GM23338 (cell line): ENCODE results near the gene RADIL. TPM values are rescaled to one million over a fixed set of nuclear protein-coding genes. Genes with fewer than 3 reads are reported as not detected.

ENCODE experiments used
- ATAC-seq: fragments of 200-7000 bp; cut with Tn5 transposase; 3 replicates; pipeline ENCODE4 v1.9.1; 2020
- DNase-seq: peaks from one replicate; pipeline ENCODE4 v3.0.0-alpha.2; 2015; ENCODE audit warnings: low spot score
- H2AFZ ChIP-seq: fragments of 200-600 bp; sonication (generic); 2 replicates; pipeline ENCODE4 v1.8.0; 2016; ENCODE audit warnings: antibody characterized with exemption, mild to moderate bottlenecking, moderate library complexity
- H3F3A ChIP-seq: fragments of 200-600 bp; sonication (generic); replicated peaks from 2 replicates; pipeline ENCODE4 v1.8.0; 2017; ENCODE audit warnings: antibody characterized with exemption, mixed run types, low read depth
- H3K27ac ChIP-seq: fragments of 200-600 bp; sonication (generic); 2 replicates; pipeline ENCODE4 v1.6.1; 2016; ENCODE audit warnings: low read depth
- H3K27me3 ChIP-seq: fragments of 200-600 bp; sonication (generic); 2 replicates; pipeline ENCODE4 v1.8.0; 2016; ENCODE audit warnings: mild to moderate bottlenecking, mixed run types, moderate library complexity; ENCODE audit not compliant: insufficient read depth
- H3K36me3 ChIP-seq: fragments of 200-600 bp; sonication (generic); 2 replicates; pipeline ENCODE4 v1.8.0; 2016; ENCODE audit warnings: mild to moderate bottlenecking; ENCODE audit not compliant: insufficient read depth
- H3K4me1 ChIP-seq: fragments of 200-600 bp; sonication (generic); 2 replicates; pipeline ENCODE4 v1.8.0; 2016; ENCODE audit warnings: mild to moderate bottlenecking, moderate library complexity; ENCODE audit not compliant: insufficient read depth
- H3K4me2 ChIP-seq: fragments of 200-600 bp; sonication (generic); 2 replicates; pipeline ENCODE4 v1.7.1; 2017; ENCODE audit warnings: mixed run types
- H3K4me3 ChIP-seq: fragments of 200-600 bp; sonication (generic); 2 replicates; pipeline ENCODE4 v1.6.1; 2016; ENCODE audit warnings: mixed run types
- H3K79me2 ChIP-seq: fragments of 200-600 bp; sonication (generic); replicated peaks from 2 replicates; pipeline ENCODE4 v1.8.0; 2017; ENCODE audit warnings: mild to moderate bottlenecking; ENCODE audit not compliant: insufficient read depth
- H3K9me2 ChIP-seq: fragments of 200-600 bp; sonication (generic); 2 replicates; pipeline ENCODE4 v1.8.0; 2017; ENCODE audit not compliant: insufficient read depth
- H4K20me1 ChIP-seq: fragments of 200-600 bp; sonication (generic); replicated peaks from 2 replicates; pipeline ENCODE4 v1.8.0; 2017; ENCODE audit warnings: mild to moderate bottlenecking; ENCODE audit not compliant: insufficient read depth
- H3K27ac Mint-ChIP-seq: 2 replicates; pipeline ENCODE4 v1.8.0; 2020; ENCODE audit warnings: inconsistent platforms, mild to moderate bottlenecking, moderate library complexity, mixed read lengths
- H3K27me3 Mint-ChIP-seq: 3 replicates; pipeline ENCODE4 v1.8.0; 2022; ENCODE audit warnings: low read depth, mild to moderate bottlenecking, moderate library complexity, mixed read lengths, inconsistent platforms; ENCODE audit not compliant: insufficient read depth, poor library complexity
- H3K36me3 Mint-ChIP-seq: 3 replicates; pipeline ENCODE4 v1.8.0; 2021; ENCODE audit warnings: low read depth, mild to moderate bottlenecking, inconsistent platforms, moderate library complexity, mixed read lengths
- H3K4me1 Mint-ChIP-seq: 3 replicates; pipeline ENCODE4 v1.8.0; 2020; ENCODE audit warnings: mild to moderate bottlenecking, inconsistent platforms, mixed read lengths
- H3K4me3 Mint-ChIP-seq: 3 replicates; pipeline ENCODE4 v1.8.0; 2021; ENCODE audit warnings: moderate library complexity, mild to moderate bottlenecking, inconsistent platforms, mixed read lengths
- H3K9me3 Mint-ChIP-seq: 3 replicates; pipeline ENCODE4 v1.8.0; 2020; ENCODE audit warnings: moderate library complexity, mild to moderate bottlenecking, inconsistent platforms, mixed read lengths
- CREB1 ChIP-seq: fragments of 250-450 bp; sonication (Bioruptor Pico); IDR thresholded peaks from 2 replicates; pipeline ENCODE4 v1.5.0; 2020; ENCODE audit warnings: low read depth, mild to moderate bottlenecking, moderate library complexity
- ETS1 ChIP-seq: IDR thresholded peaks from 2 replicates; pipeline ENCODE4 v1.6.1; 2016; ENCODE audit warnings: antibody characterized with exemption
- EZH2 ChIP-seq: fragments of 200-600 bp; sonication (generic); IDR thresholded peaks from one replicate; pipeline ENCODE4 v1.8.0; 2017; ENCODE audit warnings: antibody characterized with exemption, mild to moderate bottlenecking, low read depth; ENCODE audit not compliant: unreplicated experiment
- EZH2phosphoT487 ChIP-seq: fragments of 200-600 bp; sonication (generic); IDR thresholded peaks from one replicate; pipeline ENCODE4 v1.8.1; 2018; ENCODE audit warnings: antibody characterized with exemption; ENCODE audit not compliant: unreplicated experiment
- JUNB ChIP-seq: IDR thresholded peaks from one replicate; pipeline ENCODE4 v1.6.1; 2016; ENCODE audit warnings: antibody characterized with exemption; ENCODE audit not compliant: unreplicated experiment
- NANOG ChIP-seq: IDR thresholded peaks from 2 replicates; pipeline ENCODE4 v1.6.1; 2016; ENCODE audit warnings: antibody characterized with exemption, borderline replicate concordance
- POLR2AphosphoS5 ChIP-seq: IDR thresholded peaks from 2 replicates; pipeline ENCODE4 v1.6.1; 2016; ENCODE audit warnings: antibody characterized with exemption, low read depth
- REST ChIP-seq: IDR thresholded peaks from one replicate; pipeline ENCODE4 v1.6.1; 2018; ENCODE audit warnings: antibody characterized with exemption; ENCODE audit not compliant: unreplicated experiment
- ZNF114 ChIP-seq: fragments of 250-450 bp; sonication (Bioruptor Pico); IDR thresholded peaks from 2 replicates; pipeline ENCODE4 v1.5.0; 2020; ENCODE audit warnings: mild to moderate bottlenecking, moderate library complexity
- ZNF331 ChIP-seq: fragments of 250-450 bp; sonication (Bioruptor Pico); IDR thresholded peaks from 2 replicates; pipeline ENCODE4 v1.5.0; 2020; ENCODE audit warnings: low read depth, mild to moderate bottlenecking, moderate library complexity
- ZNF462 ChIP-seq: fragments of 250-450 bp; sonication (Bioruptor Pico); IDR thresholded peaks from 2 replicates; pipeline ENCODE4 v1.5.0; 2020; ENCODE audit warnings: mild to moderate bottlenecking, moderate library complexity
- polyA plus RNA-seq: library from polyadenylated mRNA; unstranded; fragments of >200 nt; fragmentation: Nextera tagmentation; extraction: Ambion mirVana; gene quantifications from 2 replicates; pipeline ENCODE4 v1.2.1, GENCODE V29; 2016
- total RNA-seq: library from RNA; depleted of rRNA; stranded (reverse); fragments of >200 nt; shearing (Covaris generic); gene quantifications from 2 replicates; pipeline ENCODE4 v1.2.3, GENCODE V29; 2014

RADIL gene
- total and polyA plus RNA-seq, 2 experiments from 2014 or later = 4.3 to 9.8 TPM

- no peak overlapping the region for H3K4me2 ChIP-seq
- H3K4me1 Mint-ChIP-seq = no peaks in the 10 kb centered on the region
- H3K4me1 ChIP-seq = no peaks in the 10 kb centered on the region
- DNase-seq (no peak), ATAC-seq (no peak)
- H3K9me2 ChIP-seq = no peaks in the 10 kb centered on the region
- no peak overlapping the region for H3K27ac Mint-ChIP-seq
- H3K27ac ChIP-seq = no peak overlapping the region
- no peak for TF ChIP-seq ZNF331 (CRISPR knock-in tag)
- no peak overlapping the region for H3K4me3 Mint-ChIP-seq
- no peaks in the 10 kb centered on the region for H3K36me3 ChIP-seq
- H3K27me3 ChIP-seq = no peaks in the 10 kb centered on the region
- no peak overlapping the region for H2AFZ ChIP-seq
- H3F3A ChIP-seq = no peaks in the 10 kb centered on the region
- H4K20me1 ChIP-seq = no peaks in the 10 kb centered on the region
- H3K36me3 Mint-ChIP-seq = no peaks in the 10 kb centered on the region
- peaks cover 5% of the 10 kb centered on the region for H3K27me3 Mint-ChIP-seq
- H3K79me2 ChIP-seq = no peaks in the 10 kb centered on the region
- no peak overlapping the region for H3K4me3 ChIP-seq
- no peaks in the 10 kb centered on the region for H3K9me3 Mint-ChIP-seq
Measured at GRCh38 chr7:4822677-4823076, 60.8 kb downstream of the RADIL start.

- H3K27me3 Mint-ChIP-seq = peaks cover 5% of the 10 kb centered on the region
- no peaks in the 10 kb centered on the region for H3K9me3 Mint-ChIP-seq
- Histone ChIP-seq H3K79me2 (no peaks in the 10 kb centered on the region), H3K4me2 (no peak overlapping the region), H3K9me2 (no peaks in the 10 kb centered on the region), H3K4me1 (no peaks in the 10 kb centered on the region), H3K27me3 (no peaks in the 10 kb centered on the region), H3K27ac (no peak overlapping the region), H3F3A (no peaks in the 10 kb centered on the region), H4K20me1 (no peaks in the 10 kb centered on the region), H3K36me3 (no peaks in the 10 kb centered on the region), H2AFZ (no peak overlapping the region), H3K4me3 (no peak overlapping the region)
- no peaks in the 10 kb centered on the region for H3K4me1 Mint-ChIP-seq
- no peak for ATAC-seq
- H3K36me3 Mint-ChIP-seq = no peaks in the 10 kb centered on the region
- DNase-seq = no peak
- no peak overlapping the region for H3K27ac Mint-ChIP-seq
- H3K4me3 Mint-ChIP-seq = no peak overlapping the region
- no peak for TF ChIP-seq EZH2phosphoT487
- no peak for TF ChIP-seq ZNF462 (CRISPR knock-in tag)
- TF ChIP-seq ZNF331 (CRISPR knock-in tag) = no peak
- no peak for TF ChIP-seq REST
- TF ChIP-seq NANOG = no peak
- no peak for TF ChIP-seq JUNB
- no peak for TF ChIP-seq EZH2
- TF ChIP-seq CREB1 (CRISPR knock-in tag) = no peak
- TF ChIP-seq POLR2AphosphoS5 = no peak
- no peak for TF ChIP-seq ZNF114
- TF ChIP-seq ETS1 = no peak
Measured at GRCh38 chr7:4820967-4821471, 62.5 kb downstream of the RADIL start.
